Amniotic stem cell (primary cell): Measurements from ENCODE around the gene TMEM129.
A peak's percentile ranks its signal among the peaks of the same experiment; 100 is the strongest.
"Not testable (repeated sequence)": the region's sequence is repeated elsewhere in the genome, so short reads cannot be mapped to it uniquely, and the experiment has no call there.

Experiments used
- DNase-seq: peaks from one replicate; lab custom pipeline; 2025; lab: John Stamatoyannopoulos, UW

TMEM129 gene

GRCh38 chr4:1693131-1693896 is 27.8 kb downstream of the TMEM129 start:
- peak; percentile 38 for DNase-seq

GRCh38 chr4:1691737-1692373 is 29.3 kb downstream of the TMEM129 start:
- DNase-seq, result no peak

- no peak for DNase-seq
These were observed 30.4 kb downstream of the TMEM129 start for GRCh38 chr4:1690698-1691097.

- DNase-seq, result no peak
These were observed 34.6 kb downstream of the TMEM129 start for GRCh38 chr4:1686440-1687036.

GRCh38 chr4:1685235-1686150 is 35.6 kb downstream of the TMEM129 start:
- DNase-seq, result no peak

GRCh38 chr4:1684506-1685234 is 36.5 kb downstream of the TMEM129 start:
- no peak for DNase-seq

- DNase-seq, result peak; percentile 57
These were observed 37.2 kb downstream of the TMEM129 start, which contains the start of gene FAM53A for GRCh38 chr4:1683736-1684505. TSS of gene FAM53A (minus strand) at chr4:1684313. CDS start at chr4:1668741, 15,572 bp downstream.

- peak; percentile 62 for DNase-seq
These were observed 37.8 kb downstream of the TMEM129 start for GRCh38 chr4:1683261-1683735.

- no peak for DNase-seq
These were observed 38.3 kb downstream of the TMEM129 start for GRCh38 chr4:1682860-1683259.

GRCh38 chr4:1678244-1678643 is 42.9 kb downstream of the TMEM129 start:
- DNase-seq, result no peak

GRCh38 chr4:1676605-1677525 is 44.3 kb downstream of the TMEM129 start:
- DNase-seq, result no peak

GRCh38 chr4:1675802-1676137 is 45.4 kb downstream of the TMEM129 start:
- no peak for DNase-seq

GRCh38 chr4:1675136-1675801 is 45.9 kb downstream of the TMEM129 start:
- no peak for DNase-seq

- no peak for DNase-seq
These were observed 46.4 kb downstream of the TMEM129 start for GRCh38 chr4:1674682-1675081.

GRCh38 chr4:1673671-1674070 is 47.5 kb downstream of the TMEM129 start:
- no peak for DNase-seq

GRCh38 chr4:1671011-1671410 is 50.1 kb downstream of the TMEM129 start:
- DNase-seq, result not testable (repeated sequence)

- no peak for DNase-seq
These were observed 50.8 kb downstream of the TMEM129 start for GRCh38 chr4:1670279-1670678.

GRCh38 chr4:1669850-1670249 is 51.3 kb downstream of the TMEM129 start:
- DNase-seq, result no peak

GRCh38 chr4:1669270-1669669 is 51.9 kb downstream of the TMEM129 start:
- DNase-seq, result no peak
